PC-9 (cell line): ENCODE data around the gene STRN4.

Experiments
- EZH2 ChIP-seq: fragments of 200-600 bp; sonication (generic); IDR thresholded peaks from 2 replicates; pipeline ENCODE4 v1.8.0; 2017; ENCODE audit warnings: antibody characterized with exemption, low read depth
- TF ChIP-seq, protein P1 (sequence below): fragments of 200-600 bp; sonication (generic); conservative IDR thresholded peaks from 2 replicates; pipeline ENCODE4 v1.6.1; 2017; ENCODE audit warnings: mixed run types, antibody characterized with exemption, mild to moderate bottlenecking, moderate library complexity

DNA sequence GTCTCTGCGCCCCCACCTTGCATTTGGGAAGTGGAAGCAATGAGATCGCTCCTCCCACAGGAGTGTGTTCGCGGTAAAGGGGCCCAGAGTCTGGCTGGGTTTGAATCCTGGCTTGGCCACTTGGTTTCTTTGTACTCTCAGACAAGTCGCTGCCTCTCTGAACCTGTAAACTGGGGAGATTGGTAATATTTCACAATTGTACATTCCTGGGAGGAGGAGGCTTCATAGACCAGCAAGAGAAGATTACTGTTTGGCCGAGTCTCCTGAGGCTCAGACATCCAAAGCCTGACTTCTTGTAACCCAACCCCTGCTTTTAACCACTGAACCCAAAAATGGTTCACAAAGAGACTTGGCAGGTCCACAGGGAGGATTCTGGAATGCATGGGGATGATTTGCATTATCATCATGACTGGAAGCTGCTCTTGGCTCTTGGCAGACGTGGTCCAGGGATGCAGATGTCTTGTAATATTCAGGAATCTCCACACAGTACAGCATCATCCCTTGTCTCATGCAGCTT, 13.6 kb upstream of the STRN4 start:
- TF ChIP-seq, protein P1, sequence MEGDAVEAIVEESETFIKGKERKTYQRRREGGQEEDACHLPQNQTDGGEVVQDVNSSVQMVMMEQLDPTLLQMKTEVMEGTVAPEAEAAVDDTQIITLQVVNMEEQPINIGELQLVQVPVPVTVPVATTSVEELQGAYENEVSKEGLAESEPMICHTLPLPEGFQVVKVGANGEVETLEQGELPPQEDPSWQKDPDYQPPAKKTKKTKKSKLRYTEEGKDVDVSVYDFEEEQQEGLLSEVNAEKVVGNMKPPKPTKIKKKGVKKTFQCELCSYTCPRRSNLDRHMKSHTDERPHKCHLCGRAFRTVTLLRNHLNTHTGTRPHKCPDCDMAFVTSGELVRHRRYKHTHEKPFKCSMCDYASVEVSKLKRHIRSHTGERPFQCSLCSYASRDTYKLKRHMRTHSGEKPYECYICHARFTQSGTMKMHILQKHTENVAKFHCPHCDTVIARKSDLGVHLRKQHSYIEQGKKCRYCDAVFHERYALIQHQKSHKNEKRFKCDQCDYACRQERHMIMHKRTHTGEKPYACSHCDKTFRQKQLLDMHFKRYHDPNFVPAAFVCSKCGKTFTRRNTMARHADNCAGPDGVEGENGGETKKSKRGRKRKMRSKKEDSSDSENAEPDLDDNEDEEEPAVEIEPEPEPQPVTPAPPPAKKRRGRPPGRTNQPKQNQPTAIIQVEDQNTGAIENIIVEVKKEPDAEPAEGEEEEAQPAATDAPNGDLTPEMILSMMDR = no peak
- no peak for TF ChIP-seq EZH2
